Stomach (tissue), 9 donors: ENCODE results near the gene RAPGEF1. TPM values are rescaled to one million over a fixed set of nuclear protein-coding genes. Genes with fewer than 3 reads are reported as not detected.

Experiments
- DNase-seq, 2 donors: peaks; one replicate each; pipeline versions ENCODE4 v3.0.0 to v3.0.0-alpha.2; 2013 to 2019
- H3K27ac ChIP-seq, 5 donors: fragments of 200-600 bp in 4 of 5; sonication (generic) in 4 of 5; one replicate each; pipeline ENCODE4 v1.5.1; 2013 to 2019; ENCODE audit warnings: mild to moderate bottlenecking in 1 of 5, moderate library complexity in 1 of 5
- H3K27me3 ChIP-seq, 3 donors: fragments of 200-600 bp; sonication (generic); one replicate each; pipeline ENCODE4 v1.5.1; 2017 to 2019; ENCODE audit warnings: mixed run types in 1 of 3
- H3K36me3 ChIP-seq, 4 donors: fragments of 200-600 bp; sonication (generic); 1 replicate in 3 of 4; 2 replicates in 1 of 4; pipeline ENCODE4 v1.5.1; 2016 to 2019
- H3K4me1 ChIP-seq, 4 donors: fragments of 200-600 bp; sonication (generic); one replicate each; pipeline ENCODE4 v1.5.1; 2016 to 2019
- H3K4me3 ChIP-seq, 4 donors: fragments of 200-600 bp; sonication (generic) in 3 of 4; one replicate each; pipeline ENCODE4 v1.5.1; 2016 to 2019; ENCODE audit warnings: mild to moderate bottlenecking in 1 of 4
- H3K9me3 ChIP-seq, 4 donors: fragments of 200-600 bp; sonication (generic); one replicate each; pipeline ENCODE4 v1.5.1; 2016 to 2019
- CTCF ChIP-seq, 7 experiments: fragments of 450-650 bp in 4 of 7; fragments of 200-600 bp in 3 of 7; sonication (generic) in 3 of 7; IDR thresholded peaks; one replicate each; pipeline ENCODE4 v1.5.1; 2016 to 2019; ENCODE audit warnings: antibody characterized with exemption in 7 of 7, control low read depth in 2 of 7, mild to moderate bottlenecking in 1 of 7
- EP300 ChIP-seq: sonication (generic); formaldehyde crosslinking; IDR thresholded peaks from one replicate; pipeline ENCODE4 v1.6.1; 2017; ENCODE audit warnings: antibody characterized with exemption
- POLR2A ChIP-seq, 4 donors: fragments of 450-650 bp; IDR thresholded peaks; one replicate each; pipeline ENCODE4 v1.6.1; 2016; ENCODE audit warnings: antibody characterized with exemption in 4 of 4, control low read depth in 2 of 4, mild to moderate bottlenecking in 1 of 4, moderate library complexity in 1 of 4
- POLR2AphosphoS5 ChIP-seq, 3 donors: sonication (generic); formaldehyde crosslinking; IDR thresholded peaks; one replicate each; pipeline ENCODE4 v1.6.1; 2016; ENCODE audit warnings: antibody characterized with exemption in 3 of 3
- WGBS, 5 donors: extraction: QIAGEN DNeasy Blood & Tissue Kit in 3 of 5; methylation state at CpG; one replicate each; pipeline versions ENCODE4 v1.1.5 to v1.1.7; 2013 to 2018; 5-methylcytosine and 5-hydroxymethylcytosine counted together
- intact Hi-C: fragments of 100-400 bp; cut with DNase I; formaldehyde crosslinking; loops from one replicate; pipeline ENCODE4 v1.15.1; 2023; ENCODE audit warnings: low total_unique reads
- polyA plus RNA-seq, 3 donors: library from polyadenylated mRNA; stranded (reverse); fragments of 200-250 nt; gene quantifications; one replicate each; pipeline ENCODE4 v1.2.3, GENCODE V29; 2013
- total RNA-seq, 5 donors: library from RNA; depleted of rRNA; stranded (reverse); fragments of >200 nt; gene quantifications; one replicate each; pipeline versions ENCODE4 v1.1.0 to v1.2.3, GENCODE V29; 2014 to 2016
- donor health status: healthy with polysubstance abuse.
- donor health status: Bipolar disorder and iron deficiency.
- donor health status: healthy.

RAPGEF1 gene
- total and polyA plus RNA-seq, 8 donors, result 8.4 to 84.6 (median 45.1) TPM

DNA sequence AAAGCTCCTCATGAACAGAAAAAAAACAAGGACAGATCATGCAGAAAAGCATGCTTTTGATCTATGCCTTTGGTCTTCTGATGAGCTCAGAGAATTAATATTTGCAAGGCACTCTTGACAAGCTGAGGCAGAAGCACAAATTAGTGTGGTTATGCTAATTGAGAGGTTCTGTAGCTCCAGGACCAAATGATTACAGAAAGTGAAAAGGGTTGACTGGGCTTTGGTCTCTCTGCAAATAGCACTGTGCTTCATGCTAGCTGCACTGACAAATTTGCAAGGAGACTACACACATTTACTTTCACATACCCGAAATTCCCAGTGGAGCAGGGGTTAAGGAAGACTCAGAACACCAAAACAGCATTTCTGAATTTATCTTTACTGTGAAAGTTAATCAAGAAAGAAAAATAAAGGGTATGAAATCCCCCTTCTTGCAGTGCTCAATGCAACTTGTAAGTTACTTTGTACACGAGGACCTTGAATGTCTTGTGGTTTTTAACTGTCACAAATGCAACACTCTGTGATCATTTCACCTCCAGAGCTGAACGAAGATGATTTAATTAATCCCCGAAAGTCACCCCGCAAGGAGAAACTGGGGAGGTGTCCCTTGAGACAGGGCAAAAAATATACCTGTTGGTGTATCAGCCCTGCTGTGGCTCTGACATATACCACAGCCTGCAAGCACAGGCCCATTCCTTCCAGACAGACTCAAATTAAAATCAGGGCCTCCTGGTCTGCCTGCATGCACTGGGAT, 11.9 kb downstream of the RAPGEF1 start:
- peak overlapping the region in 4 of 5 donors; percentile 60 to 77 (median 63) for H3K27ac ChIP-seq
- DNase-seq, result no peak
- H3K27me3 ChIP-seq, result no peaks in the 10 kb centered on the region
- no peak overlapping the region for H3K4me3 ChIP-seq
- peaks cover 47 to 90% (median 67%) of the 10 kb centered on the region in 4 donors for H3K4me1 ChIP-seq
- intact Hi-C loops, result no loop called here
- TF ChIP-seq CTCF (IDR thresholded peaks at IDR 0.05) (no peak), EP300 (no peak), POLR2A (IDR thresholded peaks at IDR 0.05) (no peak), POLR2AphosphoS5 (IDR thresholded peaks at IDR 0.05) (no peak)
- H3K36me3 ChIP-seq, result no peaks in the 10 kb centered on the region
- H3K9me3 ChIP-seq, result no peaks in the 10 kb centered on the region
- WGBS, 5 donors, result 41 to 56% (median 54%) methylated on average over 5 of the region's 5 CpGs

DNA sequence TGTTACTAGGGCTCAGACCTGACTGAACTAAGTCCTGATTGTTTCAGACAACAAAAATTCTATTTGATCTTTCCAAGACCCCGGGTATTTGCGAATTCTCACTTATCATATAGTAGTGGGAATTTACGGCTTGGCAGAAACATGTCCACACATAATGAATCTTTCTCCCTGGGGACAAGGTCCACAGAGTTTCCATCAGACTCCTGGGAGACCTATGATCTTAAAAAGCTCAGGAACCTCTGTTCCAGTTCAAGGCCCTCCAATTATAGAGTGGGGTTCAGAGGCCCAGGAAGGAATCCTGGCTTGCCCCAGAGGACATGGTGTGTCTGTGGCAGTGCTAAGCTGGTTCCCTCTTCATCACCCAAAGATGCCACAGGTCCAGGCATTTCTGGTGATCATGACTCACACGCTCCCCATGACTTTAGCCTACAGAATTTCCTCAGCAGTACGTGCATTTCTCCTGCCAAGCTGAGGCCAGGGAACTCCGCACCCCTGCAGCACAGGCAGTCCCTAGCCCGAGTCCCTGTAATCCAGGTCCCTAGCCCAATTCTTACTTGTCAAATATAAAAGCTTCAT, 12.6 kb downstream of the RAPGEF1 start:
- TF ChIP-seq POLR2AphosphoS5 (IDR thresholded peaks at IDR 0.05) (peak in 1 of 3 donors; percentile 34), EP300 (no peak)
- intact Hi-C loops, result no loop called here
- H3K27ac ChIP-seq, result peak overlapping the region in 4 of 5 donors; percentile 1 to 77 (median 63)
- WGBS, 5 donors, result 47 to 52% (median 49%) methylated on average over 7 of the region's 7 CpGs
- H3K4me1 ChIP-seq, result peaks cover 42 to 90% (median 65%) of the 10 kb centered on the region in 4 donors
- DNase-seq, result no peak
- H3K4me3 ChIP-seq, result no peak overlapping the region
- H3K9me3 ChIP-seq, result no peaks in the 10 kb centered on the region
- peaks cover 0 to 5% (median 0%) of the 10 kb centered on the region in 4 donors for H3K36me3 ChIP-seq
- H3K27me3 ChIP-seq, result no peaks in the 10 kb centered on the region

GRCh38 chr9:131724683-131725082, 15.2 kb downstream of the RAPGEF1 start:
- Histone ChIP-seq H3K27ac (no peak overlapping the region), H3K36me3 (peaks cover 0 to 16% (median 5%) of the 10 kb centered on the region in 4 donors), H3K4me3 (no peak overlapping the region), H3K4me1 (peaks cover 27 to 74% (median 52%) of the 10 kb centered on the region in 4 donors), H3K27me3 (no peaks in the 10 kb centered on the region), H3K9me3 (no peaks in the 10 kb centered on the region)
- no peak for TF ChIP-seq EP300
- no peak for TF ChIP-seq POLR2A (IDR thresholded peaks at IDR 0.05)
- no peak for TF ChIP-seq CTCF (IDR thresholded peaks at IDR 0.05)
- TF ChIP-seq POLR2AphosphoS5 (IDR thresholded peaks at IDR 0.05), result no peak
- DNase-seq, result no peak
- intact Hi-C loops, result no loop called here
- 72 to 89% (median 83%) methylated on average over 2 of the region's 2 CpGs for WGBS, 5 donors

DNA sequence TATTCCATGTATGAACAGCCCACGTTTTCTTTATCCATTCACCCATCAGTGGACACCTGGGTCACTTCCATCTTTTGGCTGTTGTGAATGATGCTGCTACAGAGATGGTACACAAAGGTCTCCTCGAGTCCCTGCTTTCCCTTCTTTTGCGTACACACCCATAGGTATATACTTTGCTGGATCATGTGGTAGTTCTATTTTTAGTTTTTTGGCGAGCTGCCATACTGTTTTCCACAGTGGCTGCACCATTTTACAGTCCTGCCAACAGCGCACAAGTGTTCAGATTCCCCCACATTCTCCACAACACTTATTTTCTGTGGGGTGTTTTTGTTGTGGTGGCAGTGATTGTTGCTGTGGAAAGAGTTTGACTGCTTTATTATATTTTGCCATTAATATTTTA, 16.2 kb downstream of the RAPGEF1 start:
- no peak overlapping the region for H3K27ac ChIP-seq
- intact Hi-C loops, result no loop called here
- H3K4me1 ChIP-seq, result peaks cover 17 to 72% (median 47%) of the 10 kb centered on the region in 4 donors
- H3K27me3 ChIP-seq, result no peaks in the 10 kb centered on the region
- peaks cover 0 to 16% (median 5%) of the 10 kb centered on the region in 4 donors for H3K36me3 ChIP-seq
- H3K9me3 ChIP-seq, result no peaks in the 10 kb centered on the region
- no peak for TF ChIP-seq POLR2AphosphoS5 (IDR thresholded peaks at IDR 0.05)
- TF ChIP-seq EP300, result no peak
- no peak for TF ChIP-seq POLR2A (IDR thresholded peaks at IDR 0.05)
- no peak for TF ChIP-seq CTCF (IDR thresholded peaks at IDR 0.05)
- no peak for DNase-seq
- H3K4me3 ChIP-seq, result no peak overlapping the region
- 38 to 60% (median 49%) methylated on average over 5 of the region's 5 CpGs for whole genome bisulfite sequencing, 5 donors
